Dendritic cell treated with granulocyte-macrophage colony-stimulating factor and Interleukin-4, amounts not matched to agents 40 ng/mL and 50 ng/mL, for 4 days (primary cell): ENCODE data around the gene ADRB1.

Source experiments
- H3K27ac Mint-ChIP-seq: one replicate; pipeline ENCODE4 v1.8.0; 2022; ENCODE audit warnings: mild to moderate bottlenecking, mixed read lengths
- H3K27me3 Mint-ChIP-seq: one replicate; pipeline ENCODE4 v1.8.0; 2022; ENCODE audit warnings: mild to moderate bottlenecking, mixed read lengths
- H3K36me3 Mint-ChIP-seq: one replicate; pipeline ENCODE4 v1.8.0; 2022; ENCODE audit warnings: low read depth, mixed read lengths
- H3K4me1 Mint-ChIP-seq: one replicate; pipeline ENCODE4 v1.8.0; 2022; ENCODE audit warnings: low read depth, mixed read lengths
- H3K4me3 Mint-ChIP-seq: one replicate; pipeline ENCODE4 v1.8.0; 2022; ENCODE audit warnings: mild to moderate bottlenecking, moderate library complexity, mixed read lengths
- H3K9me3 Mint-ChIP-seq: one replicate; pipeline ENCODE4 v1.8.0; 2022; ENCODE audit warnings: mixed read lengths
- intact Hi-C: fragments of 100-400 bp; cut with micrococcal nuclease; formaldehyde crosslinking; loops from one replicate; pipeline ENCODE4 v1.15.0; 2022

ADRB1 gene

GRCh38 chr10:114031073-114031972 lies 12.3 kb upstream of the ADRB1 start:
- Mint-ChIP-seq H3K36me3 (no peaks in the 10 kb centered on the region), H3K9me3 (no peaks in the 10 kb centered on the region), H3K4me1 (peaks cover 51% of the 10 kb centered on the region), H3K4me3 (no peak overlapping the region), H3K27me3 (peaks cover 61% of the 10 kb centered on the region), H3K27ac (no peak overlapping the region)
- intact Hi-C loops: no loop called here

GRCh38 chr10:114033566-114033965 lies 10.1 kb upstream of the ADRB1 start:
- intact Hi-C loops: no loop called here
- Mint-ChIP-seq H3K27ac (no peak overlapping the region), H3K9me3 (no peaks in the 10 kb centered on the region), H3K36me3 (no peaks in the 10 kb centered on the region), H3K27me3 (peaks cover 46% of the 10 kb centered on the region), H3K4me3 (no peak overlapping the region), H3K4me1 (peaks cover 39% of the 10 kb centered on the region)

GRCh38 chr10:114034923-114035645 lies 8.6 kb upstream of the ADRB1 start:
- Mint-ChIP-seq H3K9me3 (no peaks in the 10 kb centered on the region), H3K4me3 (no peak overlapping the region), H3K4me1 (peaks cover 31% of the 10 kb centered on the region), H3K27me3 (peaks cover 42% of the 10 kb centered on the region), H3K27ac (no peak overlapping the region), H3K36me3 (no peaks in the 10 kb centered on the region)
- intact Hi-C loops: no loop called here

- Mint-ChIP-seq H3K4me3 (no peak overlapping the region), H3K27me3 (peaks cover 45% of the 10 kb centered on the region), H3K4me1 (peaks cover 32% of the 10 kb centered on the region)
These were observed 7.9 kb upstream of the ADRB1 start for GRCh38 chr10:114035791-114036190.

DNA sequence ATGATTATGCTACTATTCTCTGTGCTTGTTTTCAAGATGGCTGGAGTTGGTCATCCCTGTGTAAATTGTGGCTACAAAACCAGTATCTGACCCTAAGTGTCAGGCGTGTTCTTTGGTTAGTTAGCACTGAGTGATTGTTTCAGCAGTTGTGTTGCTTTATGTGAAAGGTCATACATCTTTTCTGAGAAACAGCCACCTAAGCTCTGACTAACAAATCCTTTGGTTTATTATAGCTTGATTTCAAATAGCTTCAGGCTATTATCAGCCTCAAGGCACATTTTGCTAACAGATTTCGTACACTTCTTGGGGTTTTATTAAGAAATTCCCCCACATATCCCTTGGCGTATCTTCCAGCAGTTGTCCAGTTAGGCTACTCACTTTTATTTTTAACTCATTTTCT lies 4.8 kb upstream of the ADRB1 start:
- no peaks in the 10 kb centered on the region for H3K36me3 Mint-ChIP-seq
- no peaks in the 10 kb centered on the region for H3K9me3 Mint-ChIP-seq
- intact Hi-C loops: no loop called here
- no peak overlapping the region for H3K4me3 Mint-ChIP-seq
- peaks cover 23% of the 10 kb centered on the region for H3K4me1 Mint-ChIP-seq
- H3K27me3 Mint-ChIP-seq: peaks cover 49% of the 10 kb centered on the region
- H3K27ac Mint-ChIP-seq: no peak overlapping the region

More at GRCh38 chr10:114035791-114036190, 7.9 kb upstream of the ADRB1 start:
- intact Hi-C loops: no loop called here
- Mint-ChIP-seq H3K27ac (no peak overlapping the region), H3K36me3 (no peaks in the 10 kb centered on the region), H3K9me3 (no peaks in the 10 kb centered on the region)

GRCh38 chr10:114041166-114041565 lies 2.5 kb upstream of the ADRB1 start:
- Mint-ChIP-seq H3K27me3 (peaks cover 61% of the 10 kb centered on the region), H3K36me3 (no peaks in the 10 kb centered on the region), H3K4me3 (no peak overlapping the region), H3K27ac (no peak overlapping the region), H3K9me3 (no peaks in the 10 kb centered on the region), H3K4me1 (peaks cover 34% of the 10 kb centered on the region)
- intact Hi-C loops: no loop called here

DNA sequence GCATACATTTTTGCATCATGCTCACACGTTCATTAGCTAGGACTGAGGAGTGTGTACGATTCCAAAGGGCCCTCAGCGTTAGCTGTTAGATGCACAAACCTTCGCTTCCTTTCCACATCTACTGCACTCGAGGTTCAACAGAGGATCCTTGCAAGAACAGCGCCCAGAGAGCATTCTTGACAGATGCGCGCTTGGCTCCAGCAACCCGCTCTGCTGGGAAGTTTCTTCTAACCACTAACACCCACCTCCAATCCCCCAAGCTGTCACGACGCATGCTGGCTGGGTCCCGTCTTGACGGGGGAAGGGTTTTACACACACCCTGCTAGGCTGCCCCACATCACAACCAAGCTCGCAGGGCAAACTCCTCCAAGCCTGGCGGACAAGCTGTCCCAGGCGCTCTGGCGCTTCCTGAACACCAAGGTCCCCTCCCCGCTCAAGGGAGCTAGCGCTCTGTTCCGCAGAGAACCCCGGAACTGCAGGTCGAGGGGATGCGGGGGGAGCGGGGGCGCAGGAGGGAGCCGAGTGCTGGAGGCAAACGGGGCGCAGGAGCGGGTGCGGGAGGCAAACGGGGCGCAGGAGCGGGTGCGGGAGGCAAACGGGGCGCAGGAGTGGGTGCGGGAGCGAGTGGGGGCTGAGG lies 653 bp upstream of the ADRB1 start:
- H3K9me3 Mint-ChIP-seq: no peaks in the 10 kb centered on the region
- peaks cover 36% of the 10 kb centered on the region for H3K4me1 Mint-ChIP-seq
- H3K27me3 Mint-ChIP-seq: peaks cover 70% of the 10 kb centered on the region
- H3K4me3 Mint-ChIP-seq: peak overlapping the region; percentile 74
- intact Hi-C loops: no loop called here
- no peaks in the 10 kb centered on the region for H3K36me3 Mint-ChIP-seq
- no peak overlapping the region for H3K27ac Mint-ChIP-seq

- Mint-ChIP-seq H3K27ac (no peak overlapping the region), H3K4me3 (peak overlapping the region; percentile 65), H3K4me1 (peaks cover 42% of the 10 kb centered on the region), H3K36me3 (no peaks in the 10 kb centered on the region), H3K9me3 (no peaks in the 10 kb centered on the region), H3K27me3 (peaks cover 66% of the 10 kb centered on the region)
- intact Hi-C loops: no loop called here
These were observed 825 bp downstream of the ADRB1 start for GRCh38 chr10:114044247-114045135.

GRCh38 chr10:114045136-114046086 lies 1.7 kb downstream of the ADRB1 start:
- Mint-ChIP-seq H3K27me3 (peaks cover 67% of the 10 kb centered on the region), H3K4me3 (peak overlapping the region; percentile 74), H3K4me1 (peaks cover 40% of the 10 kb centered on the region), H3K9me3 (no peaks in the 10 kb centered on the region), H3K27ac (peak overlapping the region; percentile 45), H3K36me3 (no peaks in the 10 kb centered on the region)
- intact Hi-C loops: no loop called here

- H3K27ac Mint-ChIP-seq: no peak overlapping the region
- H3K4me3 Mint-ChIP-seq: no peak overlapping the region
- H3K36me3 Mint-ChIP-seq: no peaks in the 10 kb centered on the region
- H3K27me3 Mint-ChIP-seq: peaks cover 69% of the 10 kb centered on the region
- H3K4me1 Mint-ChIP-seq: peaks cover 38% of the 10 kb centered on the region
- no peaks in the 10 kb centered on the region for H3K9me3 Mint-ChIP-seq
- intact Hi-C loops: no loop called here
These were observed 2.4 kb downstream of the ADRB1 start for GRCh38 chr10:114046087-114046458.

GRCh38 chr10:114048472-114048871 lies 4.8 kb downstream of the ADRB1 start:
- intact Hi-C loops: no loop called here
- H3K9me3 Mint-ChIP-seq: no peaks in the 10 kb centered on the region
- H3K27ac Mint-ChIP-seq: no peak overlapping the region

GRCh38 chr10:114051714-114052113 lies 8.0 kb downstream of the ADRB1 start:
- Mint-ChIP-seq H3K36me3 (no peaks in the 10 kb centered on the region), H3K4me1 (peaks cover 5% of the 10 kb centered on the region), H3K4me3 (no peak overlapping the region), H3K27me3 (peaks cover 61% of the 10 kb centered on the region), H3K27ac (no peak overlapping the region), H3K9me3 (no peaks in the 10 kb centered on the region)
- intact Hi-C loops: no loop called here

More at GRCh38 chr10:114048472-114048871, 4.8 kb downstream of the ADRB1 start:
- Mint-ChIP-seq H3K36me3 (no peaks in the 10 kb centered on the region), H3K27me3 (peaks cover 67% of the 10 kb centered on the region), H3K4me1 (peaks cover 28% of the 10 kb centered on the region), H3K4me3 (no peak overlapping the region)
